ENCODE results near the gene GPR42.
A peak's percentile ranks its signal among the peaks of the same experiment; 100 is the strongest.

Gene GPR42

GRCh38 chr19:35404879-35405622, 34.2 kb downstream of the GPR42 start:
- TF ChIP-seq ZNF121 (tag by site-specific recombination; IDR thresholded peaks at IDR 0.05) (peak; percentile 73), PRDM10 (tag by site-specific recombination; IDR thresholded peaks at IDR 0.05) (peak; percentile 45; the same call in 1 of the 2 replicates), ZNF37A (tag by site-specific recombination; IDR thresholded peaks at IDR 0.05) (no peak), ZNF350 (tag by site-specific recombination; IDR thresholded peaks at IDR 0.05) (no peak), ZNF239 (tag by site-specific recombination; IDR thresholded peaks at IDR 0.05) (no peak), ZFHX2 (tag by site-specific recombination; conservative IDR thresholded peaks at IDR 0.05) (0 out of 2 replicates have a peak, but pooled peaks have one; percentile 21), ZNF747 (tag by site-specific recombination; IDR thresholded peaks at IDR 0.05) (no peak)
- Histone ChIP-seq H3K36me3 (ENCODE audit: control insufficient read depth in 2 of 2, insufficient read depth in 1 of 2, low read length in 2 of 2) (no peaks in the 10 kb centered on the region; a peak in 1 of 3 replicates), H3K4me3 (ENCODE audit: low read depth, low read length) (no peak overlapping the region), H3K27ac (ENCODE audit: extremely low read depth, low read depth, low read length) (no peak overlapping the region), H3K9me3 (ENCODE audit: control insufficient read depth, insufficient read depth, low read depth, low read length) (no peaks in the 10 kb centered on the region; the same call in 1 of the 2 replicates), H3K4me1 (ENCODE audit: control insufficient read depth, insufficient read depth, low read length) (0 out of 2 replicates have a peak, but pooled peaks cover 3% of the 10 kb centered on the region)
- ChIA-PET POLR2A (no interaction called here), CTCF (interaction anchor here (0.6 to 1.5 kb wide), 6 partner anchors 9 to 286 kb away, joined by 3 to 5 read pairs (median 4); no protein-coding TSS in a partner anchor)

GRCh38 chr19:35407619-35408018, 36.8 kb downstream of the GPR42 start:
- H3K9me3 ChIP-seq (ENCODE audit: control insufficient read depth, insufficient read depth, low read depth, low read length) = no peaks in the 10 kb centered on the region; the same call in 1 of the 2 replicates
- H3K4me1 ChIP-seq (ENCODE audit: control insufficient read depth, insufficient read depth, low read length) = 0 out of 2 replicates have a peak, but pooled peaks cover 3% of the 10 kb centered on the region
- no peaks in the 10 kb centered on the region; a peak in 1 of 3 replicates for H3K36me3 ChIP-seq (ENCODE audit: control insufficient read depth in 2 of 2, insufficient read depth in 1 of 2, low read length in 2 of 2)
- no peak for TF ChIP-seq ZNF610 (tag by site-specific recombination; IDR thresholded peaks at IDR 0.05; ENCODE audit: borderline replicate concordance)
- TF ChIP-seq REST (tag by site-specific recombination; IDR thresholded peaks at IDR 0.05) = peak; percentile 91
- CTCF ChIA-PET = interaction anchor here (0.7 to 1.5 kb wide), 3 partner anchors 54 to 349 kb away, joined by 3 to 4 read pairs (median 3); no protein-coding TSS in a partner anchor
- no peak overlapping the region for H3K27ac ChIP-seq (ENCODE audit: extremely low read depth, low read depth, low read length)
- POLR2A ChIA-PET = interaction anchor here (0.6 kb wide), 1 partner anchor 194 kb away, joined by 5 read pairs; no protein-coding TSS in a partner anchor
- H3K4me3 ChIP-seq (ENCODE audit: low read depth, low read length) = no peak overlapping the region

GRCh38 chr19:35408284-35409171, 37.7 kb downstream of the GPR42 start:
- POLR2A ChIA-PET = interaction anchor here (0.6 kb wide), 1 partner anchor 39 kb away, joined by 3 read pairs; the partner anchor contains the start of gene FFAR2

More at GRCh38 chr19:35408284-35409171, 37.7 kb downstream of the GPR42 start:
- Histone ChIP-seq H3K4me1 (ENCODE audit: control insufficient read depth, insufficient read depth, low read length) (0 out of 2 replicates have a peak, but pooled peaks cover 3% of the 10 kb centered on the region), H3K36me3 (ENCODE audit: control insufficient read depth in 2 of 2, insufficient read depth in 1 of 2, low read length in 2 of 2) (no peaks in the 10 kb centered on the region; a peak in 1 of 3 replicates), H3K4me3 (ENCODE audit: low read depth, low read length) (no peak overlapping the region), H3K27ac (ENCODE audit: extremely low read depth, low read depth, low read length) (no peak overlapping the region), H3K9me3 (ENCODE audit: control insufficient read depth, insufficient read depth, low read depth, low read length) (no peaks in the 10 kb centered on the region; the same call in 1 of the 2 replicates)
- no peak for TF ChIP-seq ZNF280C (tag by site-specific recombination; IDR thresholded peaks at IDR 0.05)
- TF ChIP-seq ZBTB48 (tag by site-specific recombination; IDR thresholded peaks at IDR 0.05) = 0 out of 2 replicates have a peak, but pooled peaks have one; percentile 23
- CTCF ChIA-PET = interaction anchor here (0.5 to 1.0 kb wide), 3 partner anchors 50 to 1091 kb away, joined by 3 to 5 read pairs (median 3); no protein-coding TSS in a partner anchor
